ENCODE measurements around the gene ZNF318.
A peak's percentile ranks its signal among the peaks of the same experiment; 100 is the strongest.
"Not testable (repeated sequence)": the region's sequence is repeated elsewhere in the genome, so short reads cannot be mapped to it uniquely, and the experiment has no call there.

Gene ZNF318

DNA sequence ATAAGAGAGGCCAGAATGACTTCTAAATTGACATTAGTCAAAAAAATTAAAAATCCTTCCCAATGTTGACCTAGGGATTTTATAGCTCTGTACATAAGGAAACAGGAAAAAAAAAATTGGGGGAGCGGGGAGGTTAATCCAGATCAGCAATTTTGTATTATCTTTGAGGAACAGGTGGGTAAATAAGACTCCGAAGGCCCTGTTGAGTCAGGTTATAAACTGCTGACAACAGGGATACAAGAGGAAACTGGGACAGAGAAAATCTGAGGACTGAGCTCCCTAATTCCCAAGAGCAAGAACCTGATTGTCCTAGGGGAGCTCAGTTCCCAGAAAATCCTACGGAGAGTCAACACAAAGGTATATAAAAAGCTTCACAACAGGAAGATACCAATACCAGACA, 34.0 kb downstream of the ZNF318 start:
- no peak for DNase-seq

- peak; percentile 58 for DNase-seq
Measured at GRCh38 chr6:43334466-43335095, 34.9 kb downstream of the ZNF318 start.

- no peak for DNase-seq
Measured at GRCh38 chr6:43331891-43332290, 37.6 kb downstream of the ZNF318 start.

GRCh38 chr6:43331470-43331869, 38.0 kb downstream of the ZNF318 start:
- no peak for DNase-seq

DNA sequence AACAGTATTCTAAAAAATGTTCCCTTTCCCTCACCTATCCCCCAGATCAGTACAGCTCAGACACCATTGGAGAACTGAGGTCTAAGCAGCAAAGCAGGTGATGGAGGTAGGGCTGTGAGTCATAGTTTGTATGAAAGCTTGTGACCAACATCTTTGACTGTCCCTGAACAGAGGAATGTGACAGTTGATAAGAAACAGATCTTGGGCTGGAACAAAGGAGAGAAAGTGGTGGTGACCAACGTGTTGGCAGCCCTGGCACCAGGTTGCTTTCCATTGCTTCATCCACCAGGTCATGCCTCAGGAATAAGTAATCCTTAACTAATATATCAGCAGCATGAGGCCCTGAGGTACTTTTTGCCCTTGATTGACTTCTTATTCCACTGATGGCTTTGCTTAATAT, 40.9 kb downstream of the ZNF318 start:
- DNase-seq: no peak

DNA sequence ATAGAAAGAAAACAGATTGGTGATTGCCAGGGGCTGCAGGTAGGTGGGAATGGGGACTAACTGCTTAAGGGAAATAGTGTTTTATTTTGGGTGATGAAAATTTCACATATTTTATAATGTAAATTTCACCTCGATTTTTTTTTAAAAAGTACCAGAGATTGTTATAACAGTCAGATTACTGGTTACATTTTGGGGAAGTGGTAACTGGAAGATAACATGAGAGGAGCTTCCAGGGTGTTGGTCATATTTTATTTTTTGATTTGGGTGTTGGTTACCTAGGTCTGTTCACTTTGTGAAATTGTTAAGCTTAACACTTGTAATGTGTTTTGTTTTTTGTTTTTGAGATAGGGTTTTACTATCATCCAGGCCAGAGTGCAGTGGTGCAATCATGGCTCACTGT, 43.6 kb downstream of the ZNF318 start:
- no peak for DNase-seq

DNA sequence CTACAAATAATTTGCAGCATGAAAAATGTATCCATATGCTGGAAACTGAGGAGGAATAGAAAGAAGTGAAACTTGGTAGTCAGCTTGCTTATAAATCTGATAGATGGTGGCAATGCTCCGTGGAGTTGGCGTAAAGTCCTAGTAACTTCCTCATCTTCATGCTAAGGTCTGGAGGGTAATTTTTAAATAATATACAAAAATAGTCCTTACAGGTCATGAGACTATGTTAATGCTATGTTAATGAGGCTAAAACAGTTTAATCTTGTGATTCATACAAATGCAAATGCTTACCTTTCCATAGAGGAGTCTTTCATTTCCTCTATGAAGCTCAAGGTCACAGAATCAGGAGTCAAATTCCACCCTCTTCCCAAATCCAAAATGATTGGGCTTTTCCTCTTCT, 51.4 kb downstream of the ZNF318 start:
- DNase-seq: no peak

- no peak for DNase-seq
Measured at GRCh38 chr6:43313813-43314212, 55.6 kb downstream of the ZNF318 start.

DNA sequence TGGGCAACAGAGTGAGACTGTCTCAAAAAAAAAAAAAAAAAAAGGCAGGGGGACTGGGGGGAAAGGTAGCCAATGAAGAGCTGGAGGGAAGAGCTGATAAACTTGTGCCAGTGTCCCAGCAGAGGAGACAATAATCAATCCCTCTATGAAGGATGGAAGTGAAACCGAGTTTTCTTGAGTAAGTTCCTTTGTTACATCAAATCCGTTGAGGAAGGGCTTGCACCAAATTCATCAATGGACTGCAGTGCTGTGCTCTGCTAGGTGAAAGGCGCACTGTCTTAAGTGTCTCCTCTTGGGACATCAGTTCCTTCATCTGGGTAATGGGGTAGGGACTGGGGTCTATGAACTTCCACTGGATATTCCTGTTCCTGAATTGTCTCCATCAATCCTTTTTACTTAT, 57.8 kb downstream of the ZNF318 start:
- DNase-seq: no peak

- no peak for DNase-seq
Measured at GRCh38 chr6:43310624-43311023, 58.8 kb downstream of the ZNF318 start.

GRCh38 chr6:43310134-43310533, 59.3 kb downstream of the ZNF318 start:
- DNase-seq: no peak

GRCh38 chr6:43308990-43309477, 60.4 kb downstream of the ZNF318 start:
- DNase-seq: no peak

DNA sequence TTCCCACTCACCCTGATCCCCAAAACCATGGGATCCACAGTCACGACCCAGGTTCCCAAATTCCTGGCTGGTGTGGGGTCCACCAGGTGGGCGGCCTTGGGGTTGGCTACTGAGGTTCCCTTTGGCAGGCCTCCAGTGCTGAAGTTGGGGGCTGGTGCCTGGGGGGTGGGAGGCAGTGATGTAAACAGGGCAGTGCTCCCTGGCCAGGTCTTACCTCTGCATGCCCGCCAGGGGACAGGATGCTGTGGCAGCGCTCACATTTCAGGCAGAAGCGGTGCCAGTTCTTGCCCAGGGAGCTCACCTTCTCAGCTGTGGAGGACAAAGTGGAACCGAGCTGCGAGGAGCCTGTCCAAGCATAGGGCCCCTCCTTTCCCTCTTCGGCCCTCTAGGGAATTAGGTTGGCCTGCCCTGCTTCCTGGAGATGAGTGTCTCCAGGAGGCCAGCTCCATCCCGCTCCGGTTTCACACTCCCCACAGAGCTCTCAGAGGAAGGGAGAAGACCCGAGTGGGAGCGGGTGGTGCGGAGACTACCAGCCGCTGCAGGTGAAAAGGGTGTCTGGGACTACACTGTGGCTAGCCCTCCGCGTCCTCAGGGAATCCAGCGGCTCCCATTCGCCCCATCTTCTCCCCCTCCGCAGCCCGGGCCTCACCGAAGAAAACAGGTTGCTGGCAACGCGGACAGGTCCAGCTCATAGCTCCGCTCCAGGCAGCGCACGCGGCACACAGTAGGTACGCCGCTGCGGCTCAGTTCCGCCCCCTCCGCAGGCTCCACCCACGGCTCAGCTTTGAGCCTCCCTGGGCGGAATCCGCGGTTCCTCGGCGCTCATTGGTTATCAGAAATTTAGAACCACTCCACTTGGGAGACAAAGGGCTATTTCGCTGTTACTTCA, 61.1 kb downstream of the ZNF318 start, which contains the start of gene CRIP3:
CRIP3 (minus strand) TSS at position 726 of the 889 bp plus-strand sequence; CDS start at position 692, 34 bp downstream.
- peak; percentile 7 for DNase-seq

- no peak for DNase-seq
Measured at GRCh38 chr6:43307451-43308100, 61.9 kb downstream of the ZNF318 start.

DNA sequence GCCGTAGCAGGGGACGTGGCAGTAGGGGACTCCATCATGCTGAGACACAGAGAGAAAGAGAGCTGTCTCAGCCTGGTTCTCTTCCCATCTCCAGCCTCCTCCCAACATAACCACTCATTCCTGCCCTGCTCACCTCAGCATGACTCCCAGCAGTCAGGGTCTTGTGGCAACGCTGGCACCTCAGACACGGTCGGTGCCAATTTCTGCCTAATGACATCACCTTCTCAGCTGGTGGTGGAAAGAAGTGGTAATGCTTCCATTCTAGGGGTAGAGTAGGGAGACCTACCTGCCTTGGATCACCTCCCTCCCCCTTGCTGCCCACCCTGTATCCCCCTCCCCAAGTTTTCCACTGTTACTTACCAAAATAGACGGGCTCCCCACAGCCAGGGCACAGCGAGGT, 63.4 kb downstream of the ZNF318 start:
- no peak for DNase-seq

GRCh38 chr6:43304882-43305281, 64.6 kb downstream of the ZNF318 start:
- no peak for DNase-seq

- no peak for DNase-seq
Measured at GRCh38 chr6:43304361-43304760, 65.1 kb downstream of the ZNF318 start.

- no peak for DNase-seq
Measured at GRCh38 chr6:43303751-43304331, 65.6 kb downstream of the ZNF318 start.

GRCh38 chr6:43303006-43303405, 66.4 kb downstream of the ZNF318 start:
- not testable (repeated sequence) for DNase-seq

DNA sequence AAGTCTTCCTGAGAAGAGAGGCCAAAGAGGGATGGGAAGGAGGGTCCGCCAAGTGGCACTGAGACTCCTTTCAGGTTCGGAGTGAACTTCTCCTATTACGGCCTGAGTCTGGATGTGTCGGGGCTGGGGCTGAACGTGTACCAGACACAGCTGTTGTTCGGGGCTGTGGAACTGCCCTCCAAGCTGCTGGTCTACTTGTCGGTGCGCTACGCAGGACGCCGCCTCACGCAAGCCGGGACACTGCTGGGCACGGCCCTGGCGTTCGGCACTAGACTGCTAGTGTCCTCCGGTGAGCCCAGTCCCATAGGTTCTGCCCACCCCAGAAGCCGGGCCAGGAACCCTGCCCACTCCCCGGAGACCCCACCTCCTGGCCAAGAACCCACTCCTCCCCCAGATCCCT, 67.3 kb downstream of the ZNF318 start:
- no peak for DNase-seq

GRCh38 chr6:43301081-43301870, 68.2 kb downstream of the ZNF318 start:
- DNase-seq: no peak

All from DMS 273 treated with DMSO at 0.1 percent for 48 hours (cell line).